IMR-90 (cell line): ENCODE results near the gene IL11. TPM values are rescaled to one million over a fixed set of nuclear protein-coding genes. Genes with fewer than 3 reads are reported as not detected.

ENCODE experiments used
- ATAC-seq: fragments of 200-7000 bp; cut with Tn5 transposase; 2 replicates; pipeline ENCODE4 v1.9.1; 2020; ENCODE audit warnings: low read depth, mild to moderate bottlenecking, moderate library complexity
- BruUV-seq: library from RNA; stranded (reverse); fragments of 400-500 nt; replicated peaks from 2 replicates; lab custom pipeline; 2021; lab: Mats Ljungman, UMichigan
- CTCF ChIA-PET: fragments of 300-600 bp; formaldehyde crosslinking; extraction: SDS; loops from one replicate; lab custom pipeline; 2021; ENCODE audit warnings: antibody characterized with exemption; lab: Yijun Ruan, JAX
- POLR2A ChIA-PET: fragments of 300-600 bp; sonication (Branson Sonifier 250); formaldehyde crosslinking; loops from one replicate; lab custom pipeline; 2022; ENCODE audit warnings: antibody characterized with exemption; ENCODE audit not compliant: unreplicated experiment; lab: Charles Lee
- DNase-seq: peaks from one replicate; pipeline ENCODE4 v3.0.0; 2013
- H2AFZ ChIP-seq: replicated peaks from 2 replicates; pipeline ENCODE3; 2013; ENCODE audit warnings: low read length, mild to moderate bottlenecking; ENCODE audit not compliant: poor library complexity
- H2AK5ac ChIP-seq: 2 replicates; pipeline ENCODE4 v1.6.1; 2013; ENCODE audit warnings: low read depth, low read length, inconsistent platforms
- H2AK9ac ChIP-seq: replicated peaks from 2 replicates; pipeline ENCODE3; 2013; ENCODE audit warnings: mild to moderate bottlenecking, low read depth, low read length, moderate library complexity; ENCODE audit not compliant: poor library complexity
- H2BK120ac ChIP-seq: 2 replicates; pipeline ENCODE4 v1.6.1; 2013; ENCODE audit warnings: low read depth, low read length, inconsistent platforms
- H2BK15ac ChIP-seq: 3 replicates; pipeline ENCODE4 v1.6.1; 2013; ENCODE audit warnings: low read depth, low read length, inconsistent platforms
- H2BK20ac ChIP-seq: 2 replicates; pipeline ENCODE4 v1.6.1; 2013; ENCODE audit warnings: low read depth, mild to moderate bottlenecking, inconsistent platforms, low read length, moderate library complexity
- H2BK5ac ChIP-seq: 2 replicates; pipeline ENCODE4 v1.6.1; 2013; ENCODE audit warnings: mild to moderate bottlenecking, low read depth, low read length, inconsistent platforms; ENCODE audit not compliant: poor library complexity, severe bottlenecking
- H3K14ac ChIP-seq: replicated peaks from 2 replicates; pipeline ENCODE4 v1.6.1; 2013; ENCODE audit warnings: low read depth, low read length, inconsistent platforms
- H3K18ac ChIP-seq: 2 replicates; pipeline ENCODE4 v1.6.1; 2013; ENCODE audit warnings: low read depth, low read length, control low read depth
- H3K23ac ChIP-seq: 2 replicates; pipeline ENCODE4 v1.6.1; 2013; ENCODE audit warnings: low read depth, low read length, inconsistent platforms
- H3K27ac ChIP-seq: 2 replicates; pipeline ENCODE4 v1.5.1; 2013; ENCODE audit warnings: mild to moderate bottlenecking, control low read depth, low read length; ENCODE audit not compliant: insufficient read depth
- H3K27me3 ChIP-seq: 2 replicates; pipeline ENCODE4 v1.6.1; 2013; ENCODE audit warnings: low read length; ENCODE audit not compliant: control insufficient read depth, insufficient read depth
- H3K36me3 ChIP-seq: 2 replicates; pipeline ENCODE4 v1.6.1; 2013; ENCODE audit warnings: low read length, mixed read lengths; ENCODE audit not compliant: control insufficient read depth, insufficient read depth
- H3K4ac ChIP-seq: 2 replicates; pipeline ENCODE4 v1.6.1; 2013; ENCODE audit warnings: low read depth, low read length, inconsistent platforms
- H3K4me1 ChIP-seq: 2 replicates; pipeline ENCODE4 v1.6.1; 2013; ENCODE audit warnings: low read length, mixed read lengths; ENCODE audit not compliant: control insufficient read depth, insufficient read depth
- H3K4me2 ChIP-seq: 2 replicates; pipeline ENCODE4 v1.6.1; 2013; ENCODE audit warnings: low read depth, mild to moderate bottlenecking, control low read depth, low read length, moderate library complexity
- H3K4me3 ChIP-seq: 2 replicates; pipeline ENCODE4 v1.5.1; 2013; ENCODE audit warnings: low read depth, mild to moderate bottlenecking, control low read depth, low read length, moderate library complexity; ENCODE audit not compliant: insufficient read depth
- H3K56ac ChIP-seq: 2 replicates; pipeline ENCODE4 v1.6.1; 2013; ENCODE audit warnings: low read length, inconsistent platforms; ENCODE audit not compliant: insufficient read depth; ENCODE audit errors: extremely low read depth
- H3K79me1 ChIP-seq, 2 experiments: 2 replicates each; pipeline ENCODE4 v1.6.1; 2013; ENCODE audit warnings: low read length in 2 of 2, inconsistent platforms in 1 of 2, low read depth in 1 of 2
- H3K9ac ChIP-seq: 2 replicates; pipeline ENCODE4 v1.6.1; 2013; ENCODE audit warnings: low read depth, low read length, control low read depth
- H3K9me1 ChIP-seq: 2 replicates; pipeline ENCODE4 v1.6.1; 2013; ENCODE audit warnings: low read length, inconsistent platforms; ENCODE audit not compliant: insufficient read depth
- H3K9me3 ChIP-seq: 2 replicates; pipeline ENCODE4 v1.6.1; 2013; ENCODE audit warnings: low read length; ENCODE audit not compliant: control insufficient read depth, insufficient read depth
- H4K20me1 ChIP-seq: 2 replicates; pipeline ENCODE4 v1.6.1; 2013; ENCODE audit warnings: low read length, inconsistent platforms; ENCODE audit not compliant: insufficient read depth
- H4K5ac ChIP-seq: 2 replicates; pipeline ENCODE4 v1.6.1; 2013; ENCODE audit warnings: mild to moderate bottlenecking, low read depth, low read length, control low read depth
- H4K8ac ChIP-seq, 2 experiments: 2 replicates each; pipeline ENCODE4 v1.6.1; 2013; ENCODE audit warnings: low read depth in 2 of 2, low read length in 2 of 2, control low read depth in 1 of 2, inconsistent platforms in 1 of 2
- H4K91ac ChIP-seq: 2 replicates; pipeline ENCODE4 v1.6.1; 2013; ENCODE audit warnings: low read depth, low read length, inconsistent platforms; ENCODE audit not compliant: insufficient read depth
- BHLHE40 ChIP-seq: fragments of 150-350 bp; IDR thresholded peaks from 2 replicates; pipeline ENCODE4 v1.6.1; 2016; ENCODE audit warnings: mild to moderate bottlenecking, low read depth, low read length
- CEBPB ChIP-seq: IDR thresholded peaks from 2 replicates; pipeline ENCODE4 v1.6.1; 2012; ENCODE audit warnings: low read depth, low read length, improper control_type of control experiment
- CHD1 ChIP-seq: IDR thresholded peaks from 2 replicates; pipeline ENCODE4 v1.6.1; 2012; ENCODE audit warnings: low read depth, low read length, improper control_type of control experiment
- ELK1 ChIP-seq: fragments of 150-350 bp; IDR thresholded peaks from 2 replicates; pipeline ENCODE4 v1.6.1; 2016; ENCODE audit warnings: low read depth, mild to moderate bottlenecking, low read length, moderate library complexity, borderline replicate concordance
- FOS ChIP-seq: fragments of 150-350 bp; IDR thresholded peaks from 2 replicates; pipeline ENCODE4 v1.6.1; 2016; ENCODE audit warnings: low read depth, low read length
- MAFK ChIP-seq: IDR thresholded peaks from 2 replicates; pipeline ENCODE4 v1.6.1; 2012; ENCODE audit warnings: low read depth, low read length, improper control_type of control experiment
- MAZ ChIP-seq: IDR thresholded peaks from 2 replicates; pipeline ENCODE4 v1.6.1; 2012; ENCODE audit warnings: low read depth, mild to moderate bottlenecking, low read length, improper control_type of control experiment, moderate library complexity, borderline replicate concordance
- MXI1 ChIP-seq: IDR thresholded peaks from 2 replicates; pipeline ENCODE4 v1.6.1; 2012; ENCODE audit warnings: low read depth, mild to moderate bottlenecking, low read length, moderate library complexity, borderline replicate concordance
- POLR2A ChIP-seq: IDR thresholded peaks from 2 replicates; pipeline ENCODE4 v1.6.1; 2012; ENCODE audit warnings: mild to moderate bottlenecking, low read depth, low read length
- RAD21 ChIP-seq: IDR thresholded peaks from 2 replicates; pipeline ENCODE4 v1.6.1; 2012; ENCODE audit warnings: low read length, improper control_type of control experiment
- RCOR1 ChIP-seq: IDR thresholded peaks from 2 replicates; pipeline ENCODE4 v1.6.1; 2012; ENCODE audit warnings: mild to moderate bottlenecking, low read length, improper control_type of control experiment; ENCODE audit not compliant: insufficient replicate concordance
- SMC3 ChIP-seq: fragments of 150-350 bp; IDR thresholded peaks from 2 replicates; pipeline ENCODE4 v1.6.1; 2016; ENCODE audit warnings: low read depth, mild to moderate bottlenecking, antibody characterized with exemption, low read length, moderate library complexity
- USF2 ChIP-seq: fragments of 150-350 bp; IDR thresholded peaks from 2 replicates; pipeline ENCODE4 v1.6.1; 2017; ENCODE audit warnings: mild to moderate bottlenecking, antibody characterized with exemption, low read length, low read depth
- WGBS, 2 experiments: methylation state at CpG; one replicate each; pipeline versions ENCODE4 v1.1.5 to v1.1.7; 2013; ENCODE audit warnings: missing lambda C conversion rate in 2 of 2; ENCODE audit not compliant: insufficient read length in 1 of 2; ENCODE audit errors: extremely low coverage in 2 of 2; 5-methylcytosine and 5-hydroxymethylcytosine counted together
- dilution Hi-C: fragments of 300-500 bp; cut with HindIII; formaldehyde crosslinking; loops from one replicate; pipeline ENCODE4 v1.14.3; 2018; ENCODE audit warnings: low sequenced_read_pairs; ENCODE audit not compliant: unreplicated experiment
- in situ Hi-C: fragments of 300-500 bp; cut with MboI; formaldehyde crosslinking; loops from 3 replicates; pipeline ENCODE4 v1.14.3; 2019; ENCODE audit warnings: low sequenced_read_pairs, inconsistent platforms, mixed read lengths
- intact Hi-C: fragments of 100-400 bp; cut with micrococcal nuclease; formaldehyde crosslinking; loops from 2 replicates; pipeline ENCODE4 v1.10.0; 2022
- polyA plus RNA-seq, 3 experiments: library from polyadenylated mRNA; depleted of rRNA; stranded (reverse); fragments of >200 nt; gene quantifications; 2 replicates each; pipeline ENCODE4 v1.2.3, GENCODE V29; 2012; ENCODE audit warnings: low replicate concordance in 1 of 3
- total RNA-seq: library from RNA; depleted of rRNA; stranded (reverse); fragments of >200 nt; gene quantifications from 2 replicates; pipeline ENCODE4 v1.2.3, GENCODE V29; 2012

IL11 gene
- total and polyA plus RNA-seq, 2 of the 4 experiments (the other 2 are of a cell fraction): 14.3 to 33.6 TPM

DNA sequence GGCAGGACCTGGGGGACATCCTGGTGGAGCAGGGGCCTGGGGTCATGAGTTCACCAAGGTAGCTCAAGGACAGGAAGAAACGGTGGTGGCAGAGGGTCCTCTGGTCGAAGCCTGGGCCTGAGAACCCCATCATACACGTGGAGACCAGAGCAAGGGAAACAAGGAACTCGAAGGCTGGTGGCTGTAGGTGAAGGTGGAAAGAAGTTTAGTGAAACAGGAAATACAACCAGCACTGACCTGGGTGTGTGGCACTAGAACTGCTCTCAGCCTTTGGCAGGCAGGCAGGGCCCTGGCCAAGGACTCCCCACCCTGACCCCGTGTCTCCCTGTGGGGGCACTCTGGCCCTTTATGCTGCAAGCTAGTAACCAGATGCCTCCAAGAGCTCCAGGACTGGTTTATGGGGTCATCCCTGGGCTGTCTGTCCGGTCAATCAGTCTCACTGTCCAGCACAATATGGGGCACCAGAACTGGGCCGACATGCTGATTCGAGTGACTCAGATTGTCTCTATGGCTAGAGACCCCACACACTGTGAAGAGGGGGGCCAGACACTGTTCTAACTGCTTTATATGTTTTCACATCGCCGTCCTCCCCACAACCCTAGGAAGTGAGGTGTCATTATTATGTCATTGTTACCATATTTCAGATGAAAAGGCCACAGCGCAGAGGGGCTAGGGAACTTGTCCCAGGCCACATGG is 19.5 kb downstream of the IL11 start:
- Histone ChIP-seq H4K5ac (no peak overlapping the region), H2AK5ac (no peak overlapping the region), H2AFZ (no peak overlapping the region), H2BK15ac (no peak overlapping the region), H3K27me3 (peaks cover 34% of the 10 kb centered on the region), H3K4me3 (no peak overlapping the region), H2BK20ac (no peak overlapping the region), H3K23ac (no peak overlapping the region), H3K56ac (no peak overlapping the region), H4K8ac (no peak overlapping the region), H2BK120ac (no peak overlapping the region), H3K4ac (no peak overlapping the region), H4K20me1 (peaks cover 7% of the 10 kb centered on the region; the same call in 1 of the 2 replicates), H3K18ac (no peak overlapping the region), H3K4me2 (no peak overlapping the region), H2AK9ac (peak overlapping the region; percentile 72), H3K9me3 (no peaks in the 10 kb centered on the region), H3K9ac (no peak overlapping the region), H3K79me1 (no peaks in the 10 kb centered on the region), H3K36me3 (peaks cover 7% of the 10 kb centered on the region; the same call in 1 of the 2 replicates), H3K4me1 (peaks cover 5% of the 10 kb centered on the region; the same call in 1 of the 2 replicates), H3K9me1 (no peaks in the 10 kb centered on the region), H3K27ac (no peak overlapping the region), H3K14ac (no peak overlapping the region; the same call in 1 of the 2 replicates), H2BK5ac (no peak overlapping the region), H4K91ac (no peak overlapping the region)
- ChIA-PET POLR2A (no interaction called here), CTCF (interaction anchor here (0.9 kb wide), 1 partner anchor 34 kb away, joined by 3 read pairs; no protein-coding TSS in a partner anchor)
- DNase-seq: no peak
- no TSS peak for BruUV-seq
- WGBS, 2 experiments: 75% methylated on average over 4 of the region's 11 CpGs; no CpG with 5 or more reads in 1 of the 2 experiments
- in situ Hi-C loops: no loop called here
- intact Hi-C loops: no loop called here
- dilution Hi-C loops: no loop called here
- no peak for ATAC-seq
- no peak for TF ChIP-seq MAZ
- TF ChIP-seq MXI1: no peak
- no peak for TF ChIP-seq BHLHE40
- no peak for TF ChIP-seq RCOR1
- no peak for TF ChIP-seq ELK1
- no peak for TF ChIP-seq POLR2A
- TF ChIP-seq SMC3: no peak
- no peak for TF ChIP-seq MAFK
- no peak for TF ChIP-seq CEBPB
- no peak for TF ChIP-seq CHD1
- no peak for TF ChIP-seq RAD21
- TF ChIP-seq USF2: no peak
- no peak for TF ChIP-seq FOS
